ENCODE results near the gene INO80B. TPM values are rescaled to one million over a fixed set of nuclear protein-coding genes. Genes with fewer than 3 reads are reported as not detected.

INO80B gene
- total and polyA plus RNA-seq, 10 donors: 9.0 to 50.3 (median 33.4) TPM

- no peak overlapping the region for H3K4me3 ChIP-seq
- H3K36me3 ChIP-seq: no peaks in the 10 kb centered on the region
- 49 to 70% (median 60%) methylated on average over 3 of the region's 3 CpGs for WGBS, 5 donors
- H3K27me3 ChIP-seq (replicated peaks in 1 of 7): peaks cover 0 to 21% (median 0%) of the 10 kb centered on the region in 7 donors
- no peak for DNase-seq
- H3K27ac ChIP-seq: no peak overlapping the region
- peaks cover 10 to 74% (median 55%) of the 10 kb centered on the region in 6 donors for H3K4me1 ChIP-seq
- intact Hi-C loops (cut with DNase I; ENCODE audit: low total_unique reads): no loop called here
- no peak for TF ChIP-seq POLR2AphosphoS5 (IDR thresholded peaks at IDR 0.05)
- TF ChIP-seq CTCF (IDR thresholded peaks at IDR 0.05 in 8 of 11, conservative IDR thresholded peaks at IDR 0.05 in 3 of 11): no peak
- TF ChIP-seq POLR2A (IDR thresholded peaks at IDR 0.05): no peak
- no peaks in the 10 kb centered on the region for H3K9me3 ChIP-seq
Measured at GRCh38 chr2:74416778-74417177, 38.1 kb upstream of the INO80B start.

- WGBS, 5 donors: 59 to 88% (median 86%) methylated on average over 3 of the region's 3 CpGs
- TF ChIP-seq CTCF (IDR thresholded peaks at IDR 0.05 in 8 of 11, conservative IDR thresholded peaks at IDR 0.05 in 3 of 11) (no peak), POLR2AphosphoS5 (IDR thresholded peaks at IDR 0.05) (no peak), POLR2A (IDR thresholded peaks at IDR 0.05) (no peak)
- intact Hi-C loops (cut with DNase I; ENCODE audit: low total_unique reads): no loop called here
- Histone ChIP-seq H3K4me3 (no peak overlapping the region), H3K27me3 (replicated peaks in 1 of 7) (peaks cover 0 to 21% (median 0%) of the 10 kb centered on the region in 7 donors), H3K9me3 (no peaks in the 10 kb centered on the region), H3K27ac (no peak overlapping the region), H3K4me1 (peaks cover 12 to 78% (median 59%) of the 10 kb centered on the region in 6 donors), H3K36me3 (no peaks in the 10 kb centered on the region)
- DNase-seq: no peak
Measured at GRCh38 chr2:74417197-74417596, 37.7 kb upstream of the INO80B start.

GRCh38 chr2:74417763-74418162 is 37.1 kb upstream of the INO80B start:
- H3K4me1 ChIP-seq: peaks cover 15 to 84% (median 62%) of the 10 kb centered on the region in 6 donors

GRCh38 chr2:74418312-74418711 is 36.6 kb upstream of the INO80B start:
- no peak for TF ChIP-seq POLR2AphosphoS5 (IDR thresholded peaks at IDR 0.05)
- TF ChIP-seq POLR2A (IDR thresholded peaks at IDR 0.05): no peak
- no peak for TF ChIP-seq CTCF (IDR thresholded peaks at IDR 0.05 in 8 of 11, conservative IDR thresholded peaks at IDR 0.05 in 3 of 11)
- 71 to 92% (median 83%) methylated on average over 27 of the region's 27 CpGs for WGBS, 5 donors
- Histone ChIP-seq H3K4me1 (peaks cover 15 to 82% (median 60%) of the 10 kb centered on the region in 6 donors), H3K36me3 (no peaks in the 10 kb centered on the region), H3K9me3 (no peaks in the 10 kb centered on the region), H3K4me3 (no peak overlapping the region), H3K27me3 (replicated peaks in 1 of 7) (peaks cover 0 to 21% (median 0%) of the 10 kb centered on the region in 7 donors), H3K27ac (no peak overlapping the region)
- intact Hi-C loops (cut with DNase I; ENCODE audit: low total_unique reads): no loop called here
- DNase-seq: no peak

More at GRCh38 chr2:74417763-74418162, 37.1 kb upstream of the INO80B start:
- DNase-seq: no peak
- no peak overlapping the region for H3K4me3 ChIP-seq
- H3K27me3 ChIP-seq (replicated peaks in 1 of 7): peaks cover 0 to 21% (median 0%) of the 10 kb centered on the region in 7 donors
- intact Hi-C loops (cut with DNase I; ENCODE audit: low total_unique reads): no loop called here
- no peaks in the 10 kb centered on the region for H3K9me3 ChIP-seq
- no peak overlapping the region for H3K27ac ChIP-seq
- H3K36me3 ChIP-seq: no peaks in the 10 kb centered on the region
- WGBS, 5 donors: 84 to 95% (median 87%) methylated on average over 5 to 6 of the region's 6 CpGs
- no peak for TF ChIP-seq POLR2A (IDR thresholded peaks at IDR 0.05)
- no peak for TF ChIP-seq CTCF (IDR thresholded peaks at IDR 0.05 in 8 of 11, conservative IDR thresholded peaks at IDR 0.05 in 3 of 11)
- no peak for TF ChIP-seq POLR2AphosphoS5 (IDR thresholded peaks at IDR 0.05)
